ENCODE data around the gene ANKRD31.

DNA sequence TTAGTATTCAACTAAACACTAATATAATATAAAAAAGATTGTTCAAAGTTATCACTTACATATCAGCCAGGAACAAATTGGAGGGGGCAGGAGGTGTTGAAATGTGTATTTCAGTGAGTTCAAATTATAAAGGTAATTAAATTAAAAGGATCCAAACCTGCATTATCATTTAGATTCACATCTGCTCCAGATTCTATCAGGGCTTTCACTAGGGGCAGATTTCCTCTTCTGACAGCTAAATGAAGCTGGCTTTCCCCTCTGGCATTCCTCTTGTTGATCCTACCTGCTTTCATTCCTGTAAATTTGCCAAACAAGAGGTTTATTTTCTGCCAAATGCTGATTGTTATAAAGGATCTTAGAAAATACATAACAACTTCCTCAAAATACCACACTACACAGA, 98.0 kb downstream of the ANKRD31 start:
- TF ChIP-seq POLR2A (IDR thresholded peaks at IDR 0.05; ENCODE audit: low read depth, low read length) (no peak), POLR2AphosphoS5 (IDR thresholded peaks at IDR 0.05; ENCODE audit: low read depth, low read length) (no peak)

All from GM12891 (cell line).